ENCODE results near the gene PGC.

GRCh38 chr6:41733360-41733706 is 13.9 kb downstream of the PGC start:
- TF ChIP-seq EZH2 (IDR thresholded peaks at IDR 0.05; ENCODE audit: borderline replicate concordance, low read depth, low read length, severe bottlenecking) (no peak), JUN (IDR thresholded peaks at IDR 0.05; ENCODE audit: borderline replicate concordance, insufficient read depth, insufficient read length, low read depth) (no peak), POLR2A (IDR thresholded peaks at IDR 0.05; ENCODE audit: low read depth, low read length) (no peak), POLR2AphosphoS5 (IDR thresholded peaks at IDR 0.05; ENCODE audit: insufficient read depth, low read depth, low read length) (no peak), FOS (IDR thresholded peaks at IDR 0.05; ENCODE audit: borderline replicate concordance, insufficient read depth, low read length) (no peak)
- TF ChIP-seq, protein P1, sequence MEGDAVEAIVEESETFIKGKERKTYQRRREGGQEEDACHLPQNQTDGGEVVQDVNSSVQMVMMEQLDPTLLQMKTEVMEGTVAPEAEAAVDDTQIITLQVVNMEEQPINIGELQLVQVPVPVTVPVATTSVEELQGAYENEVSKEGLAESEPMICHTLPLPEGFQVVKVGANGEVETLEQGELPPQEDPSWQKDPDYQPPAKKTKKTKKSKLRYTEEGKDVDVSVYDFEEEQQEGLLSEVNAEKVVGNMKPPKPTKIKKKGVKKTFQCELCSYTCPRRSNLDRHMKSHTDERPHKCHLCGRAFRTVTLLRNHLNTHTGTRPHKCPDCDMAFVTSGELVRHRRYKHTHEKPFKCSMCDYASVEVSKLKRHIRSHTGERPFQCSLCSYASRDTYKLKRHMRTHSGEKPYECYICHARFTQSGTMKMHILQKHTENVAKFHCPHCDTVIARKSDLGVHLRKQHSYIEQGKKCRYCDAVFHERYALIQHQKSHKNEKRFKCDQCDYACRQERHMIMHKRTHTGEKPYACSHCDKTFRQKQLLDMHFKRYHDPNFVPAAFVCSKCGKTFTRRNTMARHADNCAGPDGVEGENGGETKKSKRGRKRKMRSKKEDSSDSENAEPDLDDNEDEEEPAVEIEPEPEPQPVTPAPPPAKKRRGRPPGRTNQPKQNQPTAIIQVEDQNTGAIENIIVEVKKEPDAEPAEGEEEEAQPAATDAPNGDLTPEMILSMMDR (IDR thresholded peaks at IDR 0.05; ENCODE audit: extremely low read depth in 1 of 2, insufficient read depth in 1 of 2, low read depth in 1 of 2, low read length in 2 of 2): no peak
- TF ChIP-seq, protein P2, sequence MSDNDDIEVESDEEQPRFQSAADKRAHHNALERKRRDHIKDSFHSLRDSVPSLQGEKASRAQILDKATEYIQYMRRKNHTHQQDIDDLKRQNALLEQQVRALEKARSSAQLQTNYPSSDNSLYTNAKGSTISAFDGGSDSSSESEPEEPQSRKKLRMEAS (IDR thresholded peaks at IDR 0.05; ENCODE audit: insufficient read depth, insufficient read length): no peak

All from endothelial cell of umbilical vein (primary cell).